GM23338 (cell line): ENCODE data around the gene GPD2. TPM values are rescaled to one million over a fixed set of nuclear protein-coding genes. Genes with fewer than 3 reads are reported as not detected.
A peak's percentile ranks its signal among the peaks of the same experiment; 100 is the strongest.

Experiments used
- ATAC-seq: fragments of 200-7000 bp; cut with Tn5 transposase; 3 replicates; pipeline ENCODE4 v1.9.1; 2020
- DNase-seq: peaks from one replicate; pipeline ENCODE4 v3.0.0-alpha.2; 2015; ENCODE audit warnings: low spot score
- H2AFZ ChIP-seq: fragments of 200-600 bp; sonication (generic); 2 replicates; pipeline ENCODE4 v1.8.0; 2016; ENCODE audit warnings: antibody characterized with exemption, mild to moderate bottlenecking, moderate library complexity
- H3F3A ChIP-seq: fragments of 200-600 bp; sonication (generic); replicated peaks from 2 replicates; pipeline ENCODE4 v1.8.0; 2017; ENCODE audit warnings: antibody characterized with exemption, mixed run types, low read depth
- H3K27ac ChIP-seq: fragments of 200-600 bp; sonication (generic); 2 replicates; pipeline ENCODE4 v1.6.1; 2016; ENCODE audit warnings: low read depth
- H3K27me3 ChIP-seq: fragments of 200-600 bp; sonication (generic); 2 replicates; pipeline ENCODE4 v1.8.0; 2016; ENCODE audit warnings: mild to moderate bottlenecking, mixed run types, moderate library complexity; ENCODE audit not compliant: insufficient read depth
- H3K36me3 ChIP-seq: fragments of 200-600 bp; sonication (generic); 2 replicates; pipeline ENCODE4 v1.8.0; 2016; ENCODE audit warnings: mild to moderate bottlenecking; ENCODE audit not compliant: insufficient read depth
- H3K4me1 ChIP-seq: fragments of 200-600 bp; sonication (generic); 2 replicates; pipeline ENCODE4 v1.8.0; 2016; ENCODE audit warnings: mild to moderate bottlenecking, moderate library complexity; ENCODE audit not compliant: insufficient read depth
- H3K4me2 ChIP-seq: fragments of 200-600 bp; sonication (generic); 2 replicates; pipeline ENCODE4 v1.7.1; 2017; ENCODE audit warnings: mixed run types
- H3K4me3 ChIP-seq: fragments of 200-600 bp; sonication (generic); 2 replicates; pipeline ENCODE4 v1.6.1; 2016; ENCODE audit warnings: mixed run types
- H3K79me2 ChIP-seq: fragments of 200-600 bp; sonication (generic); replicated peaks from 2 replicates; pipeline ENCODE4 v1.8.0; 2017; ENCODE audit warnings: mild to moderate bottlenecking; ENCODE audit not compliant: insufficient read depth
- H3K9me2 ChIP-seq: fragments of 200-600 bp; sonication (generic); 2 replicates; pipeline ENCODE4 v1.8.0; 2017; ENCODE audit not compliant: insufficient read depth
- H4K20me1 ChIP-seq: fragments of 200-600 bp; sonication (generic); replicated peaks from 2 replicates; pipeline ENCODE4 v1.8.0; 2017; ENCODE audit warnings: mild to moderate bottlenecking; ENCODE audit not compliant: insufficient read depth
- H3K27ac Mint-ChIP-seq: 2 replicates; pipeline ENCODE4 v1.8.0; 2020; ENCODE audit warnings: inconsistent platforms, mild to moderate bottlenecking, moderate library complexity, mixed read lengths
- H3K27me3 Mint-ChIP-seq: 3 replicates; pipeline ENCODE4 v1.8.0; 2022; ENCODE audit warnings: low read depth, mild to moderate bottlenecking, moderate library complexity, mixed read lengths, inconsistent platforms; ENCODE audit not compliant: insufficient read depth, poor library complexity
- H3K36me3 Mint-ChIP-seq: 3 replicates; pipeline ENCODE4 v1.8.0; 2021; ENCODE audit warnings: low read depth, mild to moderate bottlenecking, inconsistent platforms, moderate library complexity, mixed read lengths
- H3K4me1 Mint-ChIP-seq: 3 replicates; pipeline ENCODE4 v1.8.0; 2020; ENCODE audit warnings: mild to moderate bottlenecking, inconsistent platforms, mixed read lengths
- H3K4me3 Mint-ChIP-seq: 3 replicates; pipeline ENCODE4 v1.8.0; 2021; ENCODE audit warnings: moderate library complexity, mild to moderate bottlenecking, inconsistent platforms, mixed read lengths
- H3K9me3 Mint-ChIP-seq: 3 replicates; pipeline ENCODE4 v1.8.0; 2020; ENCODE audit warnings: moderate library complexity, mild to moderate bottlenecking, inconsistent platforms, mixed read lengths
- CTCF ChIP-seq, 2 experiments: fragments of 200-600 bp in 1 of 2; sonication (generic) in 1 of 2; conservative IDR thresholded peaks; 2 replicates each; pipeline versions ENCODE4 v1.5.1 to v1.6.1; 2016 to 2017; ENCODE audit warnings: antibody characterized with exemption in 2 of 2, low read depth in 2 of 2, mild to moderate bottlenecking in 2 of 2, moderate library complexity in 1 of 2
- EZH2 ChIP-seq: fragments of 200-600 bp; sonication (generic); IDR thresholded peaks from one replicate; pipeline ENCODE4 v1.8.0; 2017; ENCODE audit warnings: antibody characterized with exemption, mild to moderate bottlenecking, low read depth; ENCODE audit not compliant: unreplicated experiment
- EZH2phosphoT487 ChIP-seq: fragments of 200-600 bp; sonication (generic); IDR thresholded peaks from one replicate; pipeline ENCODE4 v1.8.1; 2018; ENCODE audit warnings: antibody characterized with exemption; ENCODE audit not compliant: unreplicated experiment
- JUNB ChIP-seq: IDR thresholded peaks from one replicate; pipeline ENCODE4 v1.6.1; 2016; ENCODE audit warnings: antibody characterized with exemption; ENCODE audit not compliant: unreplicated experiment
- NANOG ChIP-seq: IDR thresholded peaks from 2 replicates; pipeline ENCODE4 v1.6.1; 2016; ENCODE audit warnings: antibody characterized with exemption, borderline replicate concordance
- REST ChIP-seq: IDR thresholded peaks from one replicate; pipeline ENCODE4 v1.6.1; 2018; ENCODE audit warnings: antibody characterized with exemption; ENCODE audit not compliant: unreplicated experiment
- STAT1 ChIP-seq: IDR thresholded peaks from one replicate; pipeline ENCODE4 v1.6.1; 2016; ENCODE audit warnings: antibody characterized with exemption; ENCODE audit not compliant: unreplicated experiment
- polyA plus RNA-seq: library from polyadenylated mRNA; unstranded; fragments of >200 nt; fragmentation: Nextera tagmentation; extraction: Ambion mirVana; gene quantifications from 2 replicates; pipeline ENCODE4 v1.2.1, GENCODE V29; 2016
- total RNA-seq: library from RNA; depleted of rRNA; stranded (reverse); fragments of >200 nt; shearing (Covaris generic); gene quantifications from 2 replicates; pipeline ENCODE4 v1.2.3, GENCODE V29; 2014

GPD2 gene
- total and polyA plus RNA-seq, 2 experiments from 2014 or later, result 9.4 to 67.4 TPM

GRCh38 chr2:156630579-156631337 lies 194.6 kb downstream of the GPD2 start (continued):
- TF ChIP-seq EZH2 (no peak), CTCF (conservative IDR thresholded peaks at IDR 0.05; ENCODE audit: low read depth in 2 of 2) (peak in 1 of 2 experiments; percentile 14; a peak in 2 of 4 replicates), REST (no peak), EZH2phosphoT487 (no peak), JUNB (no peak), NANOG (peak; percentile 93), STAT1 (no peak)

- ATAC-seq, result no peak
- Histone ChIP-seq H3F3A (no peaks in the 10 kb centered on the region), H3K27me3 (no peaks in the 10 kb centered on the region), H3K4me3 (no peak overlapping the region), H3K4me1 (peaks cover 21% of the 10 kb centered on the region), H3K36me3 (no peaks in the 10 kb centered on the region), H2AFZ (no peak overlapping the region), H3K79me2 (no peaks in the 10 kb centered on the region), H4K20me1 (no peaks in the 10 kb centered on the region), H3K27ac (no peak overlapping the region), H3K4me2 (no peak overlapping the region), H3K9me2 (no peaks in the 10 kb centered on the region)
- Mint-ChIP-seq H3K36me3 (peaks cover 3% of the 10 kb centered on the region; the same call in 1 of the 3 replicates), H3K27ac (no peak overlapping the region), H3K4me1 (peaks cover 23% of the 10 kb centered on the region), H3K27me3 (no peaks in the 10 kb centered on the region), H3K9me3 (peaks cover 6% of the 10 kb centered on the region; the same call in 1 of the 3 replicates), H3K4me3 (no peak overlapping the region)
- DNase-seq, result peak; percentile 52
- TF ChIP-seq JUNB (no peak), EZH2 (no peak), EZH2phosphoT487 (no peak), NANOG (no peak), REST (no peak)
These were observed 199.5 kb downstream of the GPD2 start for GRCh38 chr2:156635646-156636045.
